GM12865 (cell line): Measurements from ENCODE around the gene JADE1.

Experiments used
- DNase-seq: peaks from one replicate; pipeline ENCODE4 v3.0.0; 2010; ENCODE audit warnings: low read depth
- H3K4me3 ChIP-seq: 2 replicates; pipeline ENCODE4 v1.5.1; 2011; ENCODE audit warnings: mild to moderate bottlenecking, low read depth, low read length, control low read depth
- TF ChIP-seq, protein P1 (sequence below): IDR thresholded peaks from 2 replicates; pipeline ENCODE4 v1.5.1; 2011; ENCODE audit warnings: low read length, control low read depth, low read depth, inconsistent platforms; ENCODE audit not compliant: insufficient read depth; ENCODE audit errors: missing control alignments

The JADE1 gene

DNA sequence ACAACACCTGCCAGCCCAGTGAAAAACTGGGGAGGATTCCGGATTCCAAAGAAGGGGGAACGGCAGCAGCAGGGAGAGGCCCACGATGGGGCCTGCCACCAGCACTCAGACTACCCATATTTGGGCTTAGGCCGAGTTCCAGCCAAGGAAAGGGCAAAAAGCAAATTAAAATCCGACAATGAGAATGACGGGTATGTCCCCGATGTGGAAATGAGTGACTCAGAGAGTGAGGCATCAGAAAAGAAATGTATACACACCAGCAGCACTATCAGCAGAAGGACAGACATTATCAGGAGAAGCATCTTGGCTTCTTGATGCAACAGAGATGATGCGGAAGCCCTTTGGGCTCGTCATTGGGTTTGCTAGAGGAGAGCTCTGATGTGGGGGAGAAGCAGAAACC lies 62.4 kb downstream of the JADE1 start:
- TF ChIP-seq, protein P1, sequence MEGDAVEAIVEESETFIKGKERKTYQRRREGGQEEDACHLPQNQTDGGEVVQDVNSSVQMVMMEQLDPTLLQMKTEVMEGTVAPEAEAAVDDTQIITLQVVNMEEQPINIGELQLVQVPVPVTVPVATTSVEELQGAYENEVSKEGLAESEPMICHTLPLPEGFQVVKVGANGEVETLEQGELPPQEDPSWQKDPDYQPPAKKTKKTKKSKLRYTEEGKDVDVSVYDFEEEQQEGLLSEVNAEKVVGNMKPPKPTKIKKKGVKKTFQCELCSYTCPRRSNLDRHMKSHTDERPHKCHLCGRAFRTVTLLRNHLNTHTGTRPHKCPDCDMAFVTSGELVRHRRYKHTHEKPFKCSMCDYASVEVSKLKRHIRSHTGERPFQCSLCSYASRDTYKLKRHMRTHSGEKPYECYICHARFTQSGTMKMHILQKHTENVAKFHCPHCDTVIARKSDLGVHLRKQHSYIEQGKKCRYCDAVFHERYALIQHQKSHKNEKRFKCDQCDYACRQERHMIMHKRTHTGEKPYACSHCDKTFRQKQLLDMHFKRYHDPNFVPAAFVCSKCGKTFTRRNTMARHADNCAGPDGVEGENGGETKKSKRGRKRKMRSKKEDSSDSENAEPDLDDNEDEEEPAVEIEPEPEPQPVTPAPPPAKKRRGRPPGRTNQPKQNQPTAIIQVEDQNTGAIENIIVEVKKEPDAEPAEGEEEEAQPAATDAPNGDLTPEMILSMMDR: no peak
- no peak for DNase-seq
- no peak overlapping the region for H3K4me3 ChIP-seq

DNA sequence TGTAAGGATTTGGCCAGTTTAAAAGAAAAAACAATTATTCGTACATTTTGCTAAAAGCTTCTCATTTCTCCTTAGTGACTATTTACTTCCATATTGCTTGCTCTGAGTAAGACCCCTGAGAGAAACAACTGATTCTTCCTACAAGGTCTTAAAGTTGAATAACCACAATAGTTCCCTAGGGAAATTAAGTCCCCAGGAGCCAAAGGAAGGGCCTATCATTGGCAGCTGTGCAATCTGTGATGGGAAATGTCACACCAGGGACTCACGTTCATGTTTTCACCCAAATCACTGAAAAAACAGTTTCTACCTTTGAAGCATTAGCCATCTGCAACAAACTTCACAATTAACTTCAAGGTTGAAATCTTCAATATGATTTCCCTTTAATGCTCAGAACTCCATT lies 66.7 kb downstream of the JADE1 start:
- no peak for DNase-seq
- TF ChIP-seq, protein P1: no peak
- no peak overlapping the region for H3K4me3 ChIP-seq

DNA sequence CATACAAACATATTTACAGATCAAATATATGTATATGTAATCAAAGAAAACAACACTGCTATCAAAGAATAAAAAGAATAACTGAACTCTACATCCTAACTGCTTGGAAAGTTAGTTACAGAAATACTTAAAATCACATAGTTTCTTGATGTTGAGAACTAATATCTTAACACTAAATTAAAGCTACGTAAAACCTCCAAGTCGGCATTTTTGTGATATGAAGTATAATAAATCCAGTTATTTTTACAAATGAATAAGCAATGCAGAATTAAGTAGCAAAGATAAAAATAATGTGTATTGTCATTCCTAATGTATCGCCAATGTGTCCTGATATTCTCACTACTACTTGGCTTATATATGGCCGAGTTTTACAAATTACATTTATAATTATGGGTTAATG lies 68.4 kb downstream of the JADE1 start:
- TF ChIP-seq, protein P1: no peak
- no peak for DNase-seq
- H3K4me3 ChIP-seq: no peak overlapping the region

DNA sequence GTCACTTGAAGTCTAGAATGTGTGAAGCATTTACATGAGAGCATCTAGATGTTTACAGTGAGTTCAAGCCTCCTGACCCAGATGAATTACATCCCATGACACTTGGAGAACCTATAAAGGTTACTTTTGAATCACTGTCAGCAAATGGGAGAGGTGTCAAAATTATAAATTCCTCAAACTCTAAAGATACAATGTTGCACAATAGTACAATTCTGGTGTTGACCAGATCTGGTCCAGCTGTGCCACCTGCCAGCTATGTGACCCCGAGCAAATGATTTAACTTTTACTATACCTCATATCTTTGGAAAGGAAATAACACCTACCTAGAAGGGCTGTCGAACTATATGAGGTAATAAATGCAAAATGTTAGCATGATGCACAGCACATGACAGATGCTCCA lies 69.8 kb downstream of the JADE1 start:
- DNase-seq: no peak
- TF ChIP-seq, protein P1: no peak
- H3K4me3 ChIP-seq: no peak overlapping the region

DNA sequence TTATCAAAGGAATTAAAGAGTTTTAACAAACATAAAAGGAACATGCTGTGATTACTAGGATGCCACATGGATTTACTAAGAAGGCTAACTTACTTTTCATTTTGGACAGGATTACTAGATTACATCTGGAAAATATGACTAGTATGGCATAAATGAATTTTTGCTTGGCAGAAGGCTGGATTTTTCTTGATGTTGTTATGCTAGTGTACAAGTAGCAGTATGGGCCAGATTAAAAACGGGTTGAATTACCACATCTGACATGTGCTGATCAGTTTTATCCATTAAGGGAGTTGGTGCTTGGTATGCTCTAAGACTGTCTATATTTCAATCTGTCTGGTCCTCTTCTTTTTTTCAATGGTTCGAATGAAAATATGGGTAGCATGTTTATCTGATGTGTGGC lies 70.5 kb downstream of the JADE1 start:
- DNase-seq: no peak
- TF ChIP-seq, protein P1: no peak
- H3K4me3 ChIP-seq: no peak overlapping the region

DNA sequence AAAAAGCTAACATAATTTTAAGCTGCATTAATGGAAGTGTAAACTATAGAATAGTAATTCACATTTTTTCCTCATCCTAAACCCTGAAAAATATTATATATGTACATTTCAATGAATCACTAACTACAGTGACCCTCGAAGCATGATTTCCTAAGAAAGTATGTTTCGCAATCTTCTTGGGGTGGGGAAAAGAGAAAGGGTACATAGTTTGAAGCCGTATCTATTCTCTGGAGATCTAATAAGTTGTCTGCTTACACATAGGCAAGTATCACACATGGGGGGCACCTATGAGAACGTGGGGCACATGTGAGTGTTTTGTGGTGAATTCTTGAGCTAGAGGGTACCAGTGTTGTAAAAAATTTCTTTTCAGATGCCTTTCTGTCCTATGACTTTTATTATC lies 71.2 kb downstream of the JADE1 start:
- TF ChIP-seq, protein P1: no peak
- no peak for DNase-seq
- H3K4me3 ChIP-seq: no peak overlapping the region

DNA sequence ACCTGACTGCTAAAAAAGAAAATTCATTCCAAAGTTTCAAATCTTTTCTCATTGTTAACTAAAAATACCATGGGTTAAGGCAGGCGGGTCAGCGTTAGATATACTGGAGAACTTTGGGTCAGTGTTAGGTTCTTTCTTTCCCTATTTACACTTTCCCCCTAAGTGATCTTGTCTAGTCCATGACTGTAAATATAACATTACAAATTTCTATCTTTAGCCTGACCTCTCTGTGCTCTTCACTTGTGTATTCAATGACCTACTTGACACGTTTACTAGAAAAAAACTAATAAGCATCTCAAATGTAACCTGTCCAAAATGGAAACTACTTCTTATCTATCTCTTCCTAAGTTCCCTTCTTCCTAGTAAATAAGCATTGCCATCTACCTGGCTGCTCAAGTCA lies 95.3 kb downstream of the JADE1 start:
- TF ChIP-seq, protein P1: no peak
- no peak overlapping the region for H3K4me3 ChIP-seq
- no peak for DNase-seq
